Subcutaneous adipose tissue (tissue), 4 donors: ENCODE data around the gene CCDC154. TPM values are rescaled to one million over a fixed set of nuclear protein-coding genes. Genes with fewer than 3 reads are reported as not detected.

Experiments
- CTCF ChIP-seq: fragments of 450-650 bp; IDR thresholded peaks from one replicate; pipeline ENCODE4 v1.5.1; 2016; ENCODE audit warnings: low read depth, mild to moderate bottlenecking, control low read depth, antibody characterized with exemption, moderate library complexity
- total RNA-seq, 4 donors: library from RNA; depleted of rRNA; stranded (reverse); fragments of >200 nt; gene quantifications; one replicate each; pipeline ENCODE4 v1.1.0, GENCODE V29; 2016

The CCDC154 gene
- total RNA-seq, 4 donors from 2014 or later = 0.22 to 0.38 TPM; not detected in 2

GRCh38 chr16:1432388-1433262, 11.7 kb downstream of the CCDC154 start:
- no peak for TF ChIP-seq CTCF

GRCh38 chr16:1431497-1432270, 12.7 kb downstream of the CCDC154 start:
- no peak for TF ChIP-seq CTCF

GRCh38 chr16:1430759-1431496, 13.4 kb downstream of the CCDC154 start, which contains the start of gene PERCC1:
Gene PERCC1, plus strand, starts transcription at chr16:1431078. Its CDS starts 1,516 bp downstream, at chr16:1432594.
- TF ChIP-seq CTCF = no peak

- no peak for TF ChIP-seq CTCF
These were observed 14.1 kb downstream of the CCDC154 start for GRCh38 chr16:1430214-1430758.

GRCh38 chr16:1429631-1430030, 14.7 kb downstream of the CCDC154 start:
- no peak for TF ChIP-seq CTCF

- no peak for TF ChIP-seq CTCF
These were observed 15.3 kb downstream of the CCDC154 start for GRCh38 chr16:1429012-1429411.
